Measurements from ENCODE around the gene PSEN2. TPM values are rescaled to one million over a fixed set of nuclear protein-coding genes. Genes with fewer than 3 reads are reported as not detected.

Gene PSEN2
- total RNA-seq, 1 experiment from 2014 or later = 17.4 TPM

GRCh38 chr1:226867461-226868054 is 2.9 kb upstream of the PSEN2 start:
- no CpG with 5 or more reads among the region's 6 CpGs for WGBS (ENCODE audit: extremely low coverage, insufficient read length, low lambda C conversion rate)
- no peaks in the 10 kb centered on the region; a peak in 1 of 5 replicates for H3K9me3 Mint-ChIP-seq
- H2AFZ ChIP-seq (ENCODE audit: low read length) = no peak overlapping the region
- no peak overlapping the region for H3K9ac ChIP-seq (ENCODE audit: extremely low read depth, insufficient read length, low read length)
- H3T11ph ChIP-seq (ENCODE audit: low read length) = no peak overlapping the region
- H3K4me1 ChIP-seq (ENCODE audit: insufficient read depth, low read length) = peaks cover 9% of the 10 kb centered on the region; the same call in 1 of the 2 replicates
- peak; percentile 48 for DNase-seq
- no peaks in the 10 kb centered on the region for H3K79me1 ChIP-seq (ENCODE audit: insufficient read depth, low read depth, low read length, poor library complexity, severe bottlenecking)
- no peak overlapping the region for H3K56ac ChIP-seq (ENCODE audit: insufficient read length, low read depth, low read length)
- no peaks in the 10 kb centered on the region for H3K9me3 ChIP-seq (ENCODE audit: control insufficient read depth, low read depth, low read length)
- H2BK15ac ChIP-seq (ENCODE audit: low read depth, low read length) = no peak overlapping the region
- H2BK20ac ChIP-seq (ENCODE audit: low read depth, low read length, poor library complexity, severe bottlenecking) = no peak overlapping the region
- H3K27me3 Mint-ChIP-seq (ENCODE audit: low read depth) = peaks cover 26% of the 10 kb centered on the region
- H4K8ac ChIP-seq (replicated peaks; ENCODE audit: insufficient read length, low read depth, low read length) = no peak overlapping the region
- H3K27me3 ChIP-seq (ENCODE audit: insufficient read depth, low read length) = peaks cover 3% of the 10 kb centered on the region; the same call in 1 of the 2 replicates
- no peak overlapping the region for H3K4ac ChIP-seq (ENCODE audit: low read depth, low read length)
- no peak overlapping the region for H2BK5ac ChIP-seq (ENCODE audit: insufficient read length, low read length)
- peaks cover 34 to 42% of the 10 kb centered on the region in 2 experiments for H3K4me1 Mint-ChIP-seq
- H3K27ac Mint-ChIP-seq = no peak overlapping the region; a peak in 2 of 7 replicates
- no peak overlapping the region for H3K4me2 ChIP-seq (ENCODE audit: insufficient read depth, insufficient read length, low read length)
- H3K23ac ChIP-seq (ENCODE audit: insufficient read length, low read depth, low read length) = no peak overlapping the region
- H2BK12ac ChIP-seq (ENCODE audit: insufficient read length, low read depth, low read length) = no peak overlapping the region
- H3K23me2 ChIP-seq (ENCODE audit: insufficient read length, low read depth, low read length, poor library complexity, severe bottlenecking) = peaks cover 8% of the 10 kb centered on the region
- H3K27ac ChIP-seq (ENCODE audit: insufficient read length, low read depth, low read length) = no peak overlapping the region
- no peak overlapping the region for H2BK120ac ChIP-seq (ENCODE audit: low read depth, low read length, poor library complexity, severe bottlenecking)
- no peak overlapping the region for H4K91ac ChIP-seq (ENCODE audit: insufficient read length, low read depth, low read length)
- H3K4me3 Mint-ChIP-seq = no peak overlapping the region
- no peak overlapping the region for H4K5ac ChIP-seq (ENCODE audit: insufficient read length, low read depth, low read length)
- no peaks in the 10 kb centered on the region for H4K20me1 ChIP-seq (ENCODE audit: control insufficient read depth, insufficient read depth, insufficient read length)
- H3K36me3 Mint-ChIP-seq (ENCODE audit: insufficient read depth in 1 of 3, low read depth in 3 of 3) = peaks cover 0 to 5% (median 0%) of the 10 kb centered on the region in 3 experiments; a peak in 1 of 7 replicates
- no peak overlapping the region for H3K14ac ChIP-seq (ENCODE audit: insufficient read depth, low read length)
- no peak overlapping the region for H3K18ac ChIP-seq (ENCODE audit: insufficient read length, low read depth, low read length)
- H3K79me2 ChIP-seq (ENCODE audit: insufficient read depth, low read length) = no peaks in the 10 kb centered on the region
- TF ChIP-seq CTCF (conservative IDR thresholded peaks at IDR 0.05) = no peak
- no peak overlapping the region for H2AK5ac ChIP-seq (ENCODE audit: insufficient read length, low read length)
